Ascending aorta (tissue), 2 donors: ENCODE results near the gene OTOP1. TPM values are rescaled to one million over a fixed set of nuclear protein-coding genes. Genes with fewer than 3 reads are reported as not detected.
"Not testable (repeated sequence)": the region's sequence is repeated elsewhere in the genome, so short reads cannot be mapped to it uniquely, and the experiment has no call there.

Source experiments
- DNase-seq, 2 donors: peaks; one replicate each; pipeline ENCODE4 v3.0.0-alpha.2; 2019; ENCODE audit warnings: low spot score in 2 of 2
- H3K27ac ChIP-seq, 2 donors: fragments of 200-600 bp; sonication (generic); one replicate each; pipeline ENCODE4 v1.5.1; 2016 to 2017; ENCODE audit warnings: mild to moderate bottlenecking in 1 of 2
- H3K27me3 ChIP-seq: fragments of 200-600 bp; sonication (generic); one replicate; pipeline ENCODE4 v1.5.1; 2017
- H3K36me3 ChIP-seq, 2 donors: fragments of 200-600 bp; sonication (generic); one replicate each; pipeline ENCODE4 v1.5.1; 2016
- H3K4me1 ChIP-seq, 2 donors: fragments of 200-600 bp; sonication (generic); one replicate each; pipeline ENCODE4 v1.5.1; 2016 to 2017; ENCODE audit warnings: mild to moderate bottlenecking in 1 of 2
- H3K4me3 ChIP-seq, 2 donors: fragments of 200-600 bp; sonication (generic); one replicate each; pipeline ENCODE4 v1.5.1; 2016 to 2017; ENCODE audit warnings: mild to moderate bottlenecking in 1 of 2
- H3K9me3 ChIP-seq, 2 donors: fragments of 200-600 bp; sonication (generic); one replicate each; pipeline ENCODE4 v1.5.1; 2016
- intact Hi-C: fragments of 100-400 bp; cut with DNase I; formaldehyde crosslinking; loops from one replicate; pipeline ENCODE4 v1.15.1; 2023
- total RNA-seq: library from RNA; depleted of rRNA; stranded (reverse); fragments of >200 nt; gene quantifications from one replicate; pipeline ENCODE4 v1.1.0, GENCODE V29; 2016
- TF ChIP-seq, protein P1 (sequence below), 3 experiments: fragments of 200-600 bp in 2 of 3; fragments of 450-650 bp in 1 of 3; sonication (generic) in 2 of 3; IDR thresholded peaks; one replicate each; pipeline ENCODE4 v1.5.1; 2016 to 2019; ENCODE audit warnings: antibody characterized with exemption in 3 of 3, mild to moderate bottlenecking in 1 of 3, moderate library complexity in 1 of 3

OTOP1 gene
- total RNA-seq, 1 donor from 2014 or later, result not detected

DNA sequence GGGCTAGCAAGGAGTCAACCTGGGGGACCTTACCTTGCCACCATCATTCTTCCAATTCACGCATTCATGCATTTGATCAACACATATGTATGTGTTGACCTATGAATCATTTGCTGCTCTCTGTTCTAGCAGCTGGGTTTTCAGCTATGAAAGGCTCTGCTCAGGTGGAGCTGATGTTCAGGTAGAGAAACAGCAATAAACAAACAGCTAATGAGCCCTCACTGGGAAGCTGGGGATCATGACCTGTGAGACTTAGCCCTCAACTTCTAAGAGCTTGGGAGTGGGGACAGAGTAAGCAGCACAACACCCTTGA lies 1.6 kb upstream of the OTOP1 start:
- Histone ChIP-seq H3K4me1 (no peaks in the 10 kb centered on the region), H3K36me3 (no peaks in the 10 kb centered on the region), H3K9me3 (peaks cover 2 to 3% of the 10 kb centered on the region in 2 donors), H3K27me3 (no peaks in the 10 kb centered on the region), H3K4me3 (no peak overlapping the region), H3K27ac (no peak overlapping the region)
- intact Hi-C loops, result no loop called here
- TF ChIP-seq, protein P1, sequence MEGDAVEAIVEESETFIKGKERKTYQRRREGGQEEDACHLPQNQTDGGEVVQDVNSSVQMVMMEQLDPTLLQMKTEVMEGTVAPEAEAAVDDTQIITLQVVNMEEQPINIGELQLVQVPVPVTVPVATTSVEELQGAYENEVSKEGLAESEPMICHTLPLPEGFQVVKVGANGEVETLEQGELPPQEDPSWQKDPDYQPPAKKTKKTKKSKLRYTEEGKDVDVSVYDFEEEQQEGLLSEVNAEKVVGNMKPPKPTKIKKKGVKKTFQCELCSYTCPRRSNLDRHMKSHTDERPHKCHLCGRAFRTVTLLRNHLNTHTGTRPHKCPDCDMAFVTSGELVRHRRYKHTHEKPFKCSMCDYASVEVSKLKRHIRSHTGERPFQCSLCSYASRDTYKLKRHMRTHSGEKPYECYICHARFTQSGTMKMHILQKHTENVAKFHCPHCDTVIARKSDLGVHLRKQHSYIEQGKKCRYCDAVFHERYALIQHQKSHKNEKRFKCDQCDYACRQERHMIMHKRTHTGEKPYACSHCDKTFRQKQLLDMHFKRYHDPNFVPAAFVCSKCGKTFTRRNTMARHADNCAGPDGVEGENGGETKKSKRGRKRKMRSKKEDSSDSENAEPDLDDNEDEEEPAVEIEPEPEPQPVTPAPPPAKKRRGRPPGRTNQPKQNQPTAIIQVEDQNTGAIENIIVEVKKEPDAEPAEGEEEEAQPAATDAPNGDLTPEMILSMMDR (IDR thresholded peaks at IDR 0.05), result no peak
- no peak for DNase-seq

DNA sequence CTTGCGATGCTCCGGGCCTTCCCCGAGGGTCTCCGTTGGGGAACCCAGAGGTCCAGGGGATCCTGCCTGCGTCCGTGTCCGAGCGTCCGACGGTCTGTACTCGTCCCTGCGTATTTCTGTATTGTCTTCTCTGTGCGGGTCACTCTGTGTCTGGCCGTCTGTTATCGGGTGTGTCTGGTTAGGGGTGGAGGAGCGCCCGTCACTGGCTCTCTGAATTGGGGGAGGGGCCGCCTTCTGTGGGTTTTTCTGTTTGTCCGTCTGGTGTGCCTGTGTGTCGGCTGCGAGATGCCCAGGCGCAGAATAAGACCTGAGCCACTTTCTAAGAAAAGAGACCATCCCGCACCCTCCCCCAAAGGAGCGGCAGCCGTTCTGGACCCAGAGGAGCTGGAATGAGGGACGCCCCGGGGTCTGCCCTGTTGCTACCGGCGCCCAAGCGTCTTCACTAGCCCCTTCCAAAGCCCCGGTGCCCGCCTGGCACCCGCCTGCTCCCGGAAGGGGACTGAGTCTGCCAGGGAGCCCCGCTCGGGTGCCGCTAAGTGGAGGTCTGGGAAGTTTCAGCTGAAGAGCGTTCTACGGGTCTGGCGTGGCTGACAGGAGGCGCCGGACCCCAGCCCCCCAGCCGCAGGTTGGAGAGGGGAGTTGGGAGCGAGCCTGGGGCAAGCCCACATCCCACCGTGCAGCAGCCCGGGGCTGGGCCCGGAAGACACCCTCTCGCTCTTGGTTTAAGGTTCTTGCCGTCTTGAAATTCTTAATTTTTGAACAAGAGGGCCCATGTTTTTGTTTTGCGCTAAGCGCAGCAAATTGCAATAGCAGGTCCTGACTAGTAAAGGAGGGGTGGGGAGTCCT lies 1.0 kb upstream of the OTOP1 start:
- intact Hi-C loops, result no loop called here
- Histone ChIP-seq H3K27me3 (no peaks in the 10 kb centered on the region), H3K4me1 (no peaks in the 10 kb centered on the region), H3K36me3 (no peaks in the 10 kb centered on the region), H3K4me3 (no peak overlapping the region), H3K27ac (no peak overlapping the region), H3K9me3 (no peaks in the 10 kb centered on the region)
- TF ChIP-seq, protein P1 (IDR thresholded peaks at IDR 0.05), result no peak
- no peak for DNase-seq

DNA sequence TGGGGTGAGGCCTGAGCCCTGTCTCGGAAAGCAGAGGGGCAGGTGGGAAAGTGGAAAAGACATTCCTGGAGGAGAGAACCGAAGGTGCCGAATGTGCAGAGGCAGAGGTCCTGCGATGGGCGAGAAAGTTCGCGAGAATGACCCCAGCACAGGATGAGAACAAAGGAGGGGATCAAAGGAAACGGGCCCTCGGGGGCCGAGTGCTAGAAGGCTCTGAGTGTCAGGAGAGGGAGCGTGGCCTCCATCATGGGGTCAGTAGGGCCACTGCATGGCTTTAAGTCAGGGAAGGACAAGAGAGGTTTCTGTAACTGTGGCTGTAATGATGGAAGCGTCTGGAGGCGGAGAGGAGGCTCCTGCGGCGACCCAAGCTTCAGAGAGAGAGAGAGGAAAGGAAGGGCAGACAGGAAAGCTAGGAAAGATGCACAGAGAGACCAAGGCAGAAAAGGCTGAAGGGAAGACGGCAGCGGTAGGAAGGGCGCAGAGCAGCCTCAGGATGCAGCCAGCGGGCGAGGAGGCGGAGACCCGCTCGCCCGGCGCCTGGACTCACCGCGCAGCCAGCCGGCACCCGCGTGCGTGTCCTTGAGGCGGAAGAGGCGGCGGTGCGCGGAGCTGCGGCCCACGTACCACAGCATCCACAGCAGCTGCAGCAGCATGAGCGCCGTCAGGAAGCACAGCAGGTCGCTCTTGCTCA lies 669 bp downstream of the OTOP1 start:
- H3K27ac ChIP-seq, result no peak overlapping the region
- no peaks in the 10 kb centered on the region for H3K27me3 ChIP-seq
- no peaks in the 10 kb centered on the region for H3K9me3 ChIP-seq
- no peak overlapping the region for H3K4me3 ChIP-seq
- TF ChIP-seq, protein P1 (IDR thresholded peaks at IDR 0.05), result no peak
- intact Hi-C loops, result no loop called here
- H3K36me3 ChIP-seq, result no peaks in the 10 kb centered on the region
- H3K4me1 ChIP-seq, result no peaks in the 10 kb centered on the region
- DNase-seq, result no peak

DNA sequence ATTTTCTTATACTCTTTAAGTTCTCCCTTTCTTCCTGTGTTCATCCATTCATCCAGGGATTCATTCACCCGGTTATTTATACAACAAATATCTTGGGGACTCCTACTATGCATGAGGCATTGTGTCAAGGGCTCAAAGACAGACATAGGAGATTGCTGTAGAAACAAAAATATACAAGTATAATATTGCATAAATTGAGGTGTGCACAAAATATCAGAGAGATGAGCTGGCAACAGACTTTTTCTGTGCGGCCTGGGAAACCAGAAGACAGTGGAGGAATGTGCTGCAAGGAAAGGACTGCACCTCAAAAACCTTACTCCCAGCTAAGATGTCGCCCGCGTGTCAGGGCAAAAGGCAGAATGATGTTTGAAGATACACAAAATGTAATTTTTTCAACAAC lies 9.6 kb downstream of the OTOP1 start:
- intact Hi-C loops, result no loop called here
- DNase-seq, result no peak
- no peaks in the 10 kb centered on the region for H3K9me3 ChIP-seq
- H3K4me3 ChIP-seq, result no peak overlapping the region
- no peaks in the 10 kb centered on the region for H3K27me3 ChIP-seq
- no peaks in the 10 kb centered on the region for H3K36me3 ChIP-seq
- TF ChIP-seq, protein P1 (IDR thresholded peaks at IDR 0.05), result no peak
- no peaks in the 10 kb centered on the region for H3K4me1 ChIP-seq
- H3K27ac ChIP-seq, result no peak overlapping the region

DNA sequence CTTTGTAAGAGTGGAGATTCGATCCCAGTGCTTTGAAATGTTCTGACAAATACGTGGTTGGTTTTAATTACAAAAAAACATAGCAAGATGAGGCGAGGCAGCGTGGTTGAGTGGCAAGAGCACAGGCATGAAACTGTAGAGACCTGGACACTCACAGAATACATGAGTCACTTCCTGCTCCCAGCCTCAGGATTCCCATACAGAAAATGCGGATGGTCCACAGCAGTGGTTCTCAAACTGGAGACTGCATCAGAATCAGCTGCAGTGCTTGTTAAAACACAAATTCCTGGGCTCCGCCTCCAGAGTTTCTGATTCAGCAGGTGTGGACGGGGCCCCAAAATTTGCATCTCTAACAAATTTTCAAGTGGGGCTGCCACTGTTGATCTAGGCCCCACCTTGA lies 10.1 kb downstream of the OTOP1 start:
- H3K36me3 ChIP-seq, result no peaks in the 10 kb centered on the region
- TF ChIP-seq, protein P1 (IDR thresholded peaks at IDR 0.05), result no peak
- H3K4me3 ChIP-seq, result no peak overlapping the region
- no peaks in the 10 kb centered on the region for H3K27me3 ChIP-seq
- H3K4me1 ChIP-seq, result no peaks in the 10 kb centered on the region
- H3K27ac ChIP-seq, result no peak overlapping the region
- intact Hi-C loops, result no loop called here
- no peaks in the 10 kb centered on the region for H3K9me3 ChIP-seq
- no peak for DNase-seq

DNA sequence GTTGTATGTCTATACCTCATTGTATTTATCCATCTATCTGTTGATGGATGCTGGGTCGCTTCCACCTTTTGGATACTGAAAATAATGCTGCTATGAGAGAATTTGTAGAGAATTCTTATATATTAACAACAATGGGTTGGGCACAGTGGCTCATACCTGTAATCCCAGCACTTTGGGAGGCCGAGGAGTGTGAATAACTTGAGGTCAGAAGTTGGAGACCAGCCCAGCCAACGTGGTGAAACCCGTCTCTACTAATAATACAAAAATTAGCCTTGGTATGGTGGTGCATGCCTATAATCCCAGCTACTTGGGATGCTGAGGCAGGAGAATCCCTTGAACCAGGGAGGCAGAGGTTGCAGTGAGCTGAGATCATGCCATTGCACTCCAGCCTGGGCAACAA lies 13.1 kb downstream of the OTOP1 start:
- H3K4me1 ChIP-seq, intact Hi-C loops, H3K36me3 ChIP-seq, H3K9me3 ChIP-seq, H3K27ac ChIP-seq, H3K27me3 ChIP-seq, DNase-seq, H3K4me3 ChIP-seq: not testable (repeated sequence)
